ENCODE measurements around the gene MPO. TPM values are rescaled to one million over a fixed set of nuclear protein-coding genes. Genes with fewer than 3 reads are reported as not detected.

Gene MPO
- total RNA-seq, 1 donor from 2014 or later: not detected

DNA sequence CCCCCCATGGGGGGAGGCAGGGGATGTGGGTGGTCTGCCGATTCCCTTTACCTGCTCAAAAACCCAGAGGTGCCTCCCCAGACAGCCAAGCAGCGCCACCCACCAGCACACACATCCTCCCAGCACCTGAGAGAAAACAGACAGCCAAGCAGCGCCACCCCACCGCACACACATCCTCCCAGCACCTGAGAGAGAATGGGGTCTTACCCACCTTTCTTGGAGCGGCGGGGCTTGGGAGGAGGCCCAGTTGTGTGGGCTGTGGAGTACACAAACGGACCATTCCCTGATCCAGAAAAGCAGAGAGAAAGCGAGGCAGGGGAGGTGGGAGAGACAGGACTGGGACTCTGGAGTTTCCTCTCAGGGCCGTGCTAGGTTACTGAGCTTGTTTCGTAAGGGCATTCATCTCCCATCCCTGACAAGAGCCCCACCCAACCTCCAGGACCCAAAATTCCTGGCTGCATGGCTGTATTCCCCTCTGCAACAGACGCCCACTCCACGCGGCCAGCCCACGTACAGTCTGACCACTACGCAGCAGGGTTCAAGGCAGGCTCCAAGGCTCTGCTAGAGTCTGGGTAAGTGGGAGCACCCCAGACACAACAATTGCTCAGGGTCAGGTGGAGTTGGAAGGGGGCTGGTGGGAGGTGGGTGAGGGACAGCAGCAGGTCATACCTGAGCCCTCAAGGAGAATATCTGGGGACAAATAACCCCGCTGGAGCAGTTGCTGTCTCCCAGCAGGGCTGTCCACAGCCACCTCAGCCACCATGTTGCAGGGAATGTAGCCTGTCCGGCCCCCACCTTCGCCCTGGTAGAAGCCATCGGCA, 25.6 kb upstream of the MPO start:
- no peak for DNase-seq (ENCODE audit: low read depth)

DNA sequence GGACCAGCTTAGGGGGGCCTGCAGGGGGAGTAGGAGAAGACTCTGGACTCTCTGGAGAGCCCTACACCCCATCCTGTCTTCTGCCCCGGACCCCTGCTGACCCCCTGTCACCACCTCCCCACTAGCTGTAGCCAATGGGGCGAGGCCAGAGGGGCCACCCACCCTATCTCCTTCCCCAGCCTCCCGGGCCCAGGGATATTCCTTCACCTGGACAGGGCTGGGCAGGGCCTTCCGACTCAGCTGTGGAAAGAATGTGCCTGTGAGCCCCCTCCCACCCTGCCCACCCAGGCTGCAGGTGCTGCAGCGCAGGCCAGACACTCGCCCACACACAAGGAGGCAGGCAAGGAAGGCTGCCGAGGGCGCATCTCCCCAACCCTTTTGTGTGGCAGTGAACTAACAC, 24.9 kb upstream of the MPO start:
- DNase-seq (ENCODE audit: low read depth): no peak

DNA sequence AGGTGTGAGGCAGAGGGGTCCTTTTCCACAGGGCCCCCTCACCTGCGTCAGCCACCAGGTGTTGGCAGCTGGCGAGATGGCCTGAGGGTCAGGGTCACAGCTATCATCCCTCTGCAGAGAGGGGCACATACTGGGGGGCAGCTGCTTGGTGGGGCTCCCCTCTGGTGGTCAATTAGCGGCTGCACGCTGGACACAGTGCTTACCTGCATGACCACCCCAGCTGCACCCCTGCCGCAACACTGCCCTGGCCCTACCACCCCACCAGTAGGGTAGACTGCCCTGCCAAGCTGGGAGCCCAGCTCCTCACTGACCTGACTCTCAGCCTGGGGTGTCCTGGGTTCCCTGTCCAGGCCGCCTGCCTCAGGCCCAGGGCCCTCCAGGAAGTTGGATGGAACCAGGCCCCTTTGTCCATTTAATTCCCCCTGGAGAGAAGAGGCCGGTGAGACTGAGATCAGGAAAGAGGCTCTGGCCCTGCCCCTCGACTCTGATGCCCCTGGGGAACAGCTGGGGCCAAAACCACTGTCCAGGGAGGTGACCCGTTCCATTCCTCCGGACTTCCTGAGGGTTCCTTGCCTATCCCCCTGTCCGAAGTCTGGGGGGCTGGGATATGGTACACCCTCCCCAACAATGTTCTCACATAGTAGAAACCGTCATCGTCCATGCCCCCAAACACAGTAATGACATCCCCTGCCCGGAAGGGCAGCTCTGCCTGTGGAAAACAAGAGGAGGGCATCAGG, 24.2 kb upstream of the MPO start:
- no peak for DNase-seq (ENCODE audit: low read depth)

DNA sequence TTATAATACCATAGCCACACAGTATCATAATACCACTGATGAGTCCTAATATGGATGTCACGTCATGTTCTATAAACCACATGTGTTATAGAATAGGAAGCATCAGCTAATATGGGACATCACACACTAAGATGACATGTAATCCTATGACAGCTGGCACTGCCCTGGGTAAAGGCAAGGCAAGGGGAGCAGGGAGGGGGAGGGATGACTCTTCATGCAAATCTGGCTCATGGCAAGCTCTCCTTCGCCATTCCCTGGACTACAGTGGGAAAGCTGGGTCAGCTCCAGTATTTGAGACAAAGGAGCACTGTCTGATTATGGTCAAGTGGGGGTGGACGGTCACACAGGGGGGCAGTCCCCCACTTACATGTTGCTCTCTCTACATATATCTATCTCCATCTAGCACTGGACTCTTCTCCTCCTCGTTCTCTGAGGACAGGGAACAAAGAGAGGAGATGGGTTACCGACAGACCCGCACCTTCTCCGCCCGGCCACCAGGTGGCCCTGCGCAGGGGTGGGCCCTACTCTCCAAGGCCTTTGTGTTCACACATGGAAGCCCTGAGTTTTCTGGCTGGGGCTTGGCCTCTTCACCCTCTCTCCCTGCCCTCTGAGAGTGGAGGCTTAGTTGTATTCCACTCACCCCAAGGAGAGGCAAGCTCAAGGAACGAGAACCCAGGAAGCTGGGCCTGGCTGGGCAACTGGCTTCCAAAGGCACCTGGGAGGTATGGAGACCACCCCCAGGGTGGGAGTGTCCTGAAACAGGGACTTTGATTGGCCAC, 23.4 kb upstream of the MPO start:
- peak; percentile 9 for DNase-seq (ENCODE audit: low read depth)

GRCh38 chr17:58302919-58303585, 22.3 kb upstream of the MPO start:
- DNase-seq (ENCODE audit: low read depth): no peak

- DNase-seq (ENCODE audit: low read depth): no peak
Observed at GRCh38 chr17:58302171-58302918, 21.6 kb upstream of the MPO start.

DNA sequence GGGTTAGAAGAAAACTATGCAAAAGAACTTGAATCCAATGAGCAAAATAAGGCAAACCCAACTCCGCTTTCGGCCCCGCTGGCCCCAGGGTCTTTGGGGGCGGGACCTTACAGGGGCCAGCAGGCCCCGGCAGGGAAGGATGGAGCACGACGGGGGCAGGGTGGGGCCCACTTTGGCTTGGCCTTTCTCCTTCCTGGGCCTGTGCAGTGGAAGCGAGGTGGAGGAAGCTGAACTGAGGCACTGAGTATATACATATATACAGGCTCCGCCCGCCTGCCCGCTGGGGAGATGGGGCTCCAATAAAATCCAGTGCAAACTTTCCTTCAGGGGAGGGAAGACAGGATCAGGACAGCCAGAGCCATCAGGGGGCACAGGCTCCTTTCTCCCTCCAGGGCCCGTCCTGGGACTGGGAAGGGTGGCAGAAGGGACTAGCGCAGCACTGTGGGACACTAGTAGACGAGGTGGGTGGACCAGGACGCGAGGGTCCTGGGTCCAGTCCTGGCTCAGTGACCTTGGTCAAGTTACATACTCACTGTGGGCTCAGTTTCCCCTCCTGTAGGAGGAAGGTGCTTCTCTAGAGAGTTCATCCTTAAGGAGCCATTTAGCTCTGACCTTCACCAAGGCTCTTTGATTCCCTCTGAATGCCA, 20.9 kb upstream of the MPO start:
- DNase-seq (ENCODE audit: low read depth): no peak

- DNase-seq (ENCODE audit: low read depth): no peak
Observed at GRCh38 chr17:58300336-58300735, 19.6 kb upstream of the MPO start.

DNA sequence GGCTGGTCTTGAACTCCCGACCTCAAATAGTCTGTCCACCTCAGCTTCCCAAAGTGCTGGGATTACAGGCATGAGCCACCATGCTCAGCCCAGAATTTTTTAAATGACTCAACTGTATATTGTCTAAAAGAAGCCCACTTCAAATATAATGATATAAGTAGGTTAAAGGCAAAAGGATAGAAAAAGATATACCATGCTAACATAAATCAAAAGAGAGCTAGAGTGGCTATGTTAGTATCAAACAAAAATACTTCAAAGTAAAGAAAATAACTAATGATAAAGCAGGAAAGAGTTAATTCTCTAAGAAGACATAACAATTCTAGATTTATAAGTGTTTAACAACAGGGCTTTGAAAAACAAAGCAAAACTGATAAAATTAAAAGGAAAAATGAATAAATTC, 13.3 kb upstream of the MPO start:
- no peak for DNase-seq (ENCODE audit: low read depth)

DNA sequence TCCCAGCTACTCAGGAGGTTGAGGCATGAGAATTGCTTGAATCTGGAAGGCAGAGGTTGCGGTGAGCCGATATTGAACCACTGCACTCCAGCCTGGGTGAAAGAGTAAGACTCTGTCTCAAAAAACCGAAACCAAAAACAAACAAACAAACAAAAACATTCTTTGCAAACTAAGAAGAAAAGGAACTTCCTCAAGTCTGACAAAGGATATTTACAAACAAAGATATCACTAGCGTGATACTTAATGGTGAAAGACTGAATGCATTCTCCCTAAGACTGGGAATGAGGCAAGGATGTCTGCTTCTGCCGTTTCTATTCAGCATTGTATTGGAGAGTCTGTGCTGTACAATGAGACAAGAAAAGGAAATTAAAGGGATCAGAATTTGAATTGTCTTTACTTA, 10.5 kb upstream of the MPO start:
- no peak for DNase-seq (ENCODE audit: low read depth)

DNA sequence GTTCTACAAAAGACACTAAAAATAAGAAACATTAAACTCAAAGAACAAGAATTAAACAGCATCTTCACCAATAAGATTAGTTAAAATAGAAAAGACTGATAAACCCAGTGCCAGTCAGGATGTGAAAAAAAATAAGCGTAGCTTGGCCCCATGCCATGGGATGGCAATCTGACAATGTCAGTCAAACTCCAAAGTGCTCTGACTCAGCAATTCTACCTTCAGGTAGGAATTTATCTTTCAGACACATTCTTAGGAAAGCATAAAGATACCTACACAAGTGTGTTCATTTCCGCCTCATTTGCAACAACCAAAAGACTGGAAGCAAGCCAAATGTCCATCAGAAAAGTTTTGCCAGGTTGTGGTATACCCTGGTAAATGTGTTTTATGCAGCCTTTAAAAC, 9.1 kb upstream of the MPO start:
- DNase-seq (ENCODE audit: low read depth): peak; percentile 19

DNA sequence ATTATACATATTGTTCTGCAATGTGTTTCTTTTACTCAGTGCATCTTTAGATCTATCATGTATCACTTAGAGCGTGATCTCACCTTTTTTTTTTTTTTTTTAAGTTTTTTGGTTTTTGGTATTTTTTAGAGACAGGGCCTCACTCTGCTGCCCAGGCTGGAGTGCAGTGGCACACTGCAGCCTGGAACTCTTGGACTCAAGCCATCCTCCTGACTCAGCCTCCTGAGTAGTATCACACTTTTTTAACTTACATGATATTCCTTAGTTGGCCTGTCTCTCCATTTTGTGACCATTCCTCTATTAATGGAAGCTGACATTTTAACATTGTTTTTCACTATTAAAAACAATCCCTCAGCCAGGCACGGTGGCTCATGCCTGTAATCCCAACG, 4.7 kb upstream of the MPO start:
- DNase-seq (ENCODE audit: low read depth): no peak

- DNase-seq (ENCODE audit: low read depth): no peak
Observed at GRCh38 chr17:58284613-58285421, 4.1 kb upstream of the MPO start.

- DNase-seq (ENCODE audit: low read depth): no peak
Observed at GRCh38 chr17:58283674-58284612, 3.2 kb upstream of the MPO start.

- no peak for DNase-seq (ENCODE audit: low read depth)
Observed at GRCh38 chr17:58282442-58282841, 1.7 kb upstream of the MPO start.

DNA sequence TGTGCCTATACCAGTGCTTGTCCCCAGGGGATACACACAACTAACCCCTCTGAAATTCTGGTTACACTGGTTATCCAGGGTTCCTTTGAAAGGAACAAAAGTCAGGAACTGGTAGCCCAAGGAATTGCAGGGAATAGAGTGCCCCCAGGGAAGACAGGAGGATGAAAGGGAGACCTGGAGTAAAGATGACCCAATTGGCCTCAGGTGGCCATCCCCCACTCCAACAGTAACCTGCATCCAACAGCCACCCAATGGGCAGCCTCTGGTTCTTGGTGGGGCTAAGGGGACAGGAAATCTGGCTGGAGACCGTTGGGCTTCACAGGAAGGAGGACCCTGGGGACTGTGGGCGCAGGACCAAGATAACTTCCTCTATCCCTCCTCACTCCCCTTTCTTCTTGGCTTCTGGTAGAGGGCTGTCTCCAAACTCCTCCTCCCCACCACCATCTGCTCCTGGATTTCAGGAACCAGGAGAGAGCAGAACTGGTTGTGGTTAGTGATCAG, 826 bp upstream of the MPO start:
- DNase-seq (ENCODE audit: low read depth): no peak

DNA sequence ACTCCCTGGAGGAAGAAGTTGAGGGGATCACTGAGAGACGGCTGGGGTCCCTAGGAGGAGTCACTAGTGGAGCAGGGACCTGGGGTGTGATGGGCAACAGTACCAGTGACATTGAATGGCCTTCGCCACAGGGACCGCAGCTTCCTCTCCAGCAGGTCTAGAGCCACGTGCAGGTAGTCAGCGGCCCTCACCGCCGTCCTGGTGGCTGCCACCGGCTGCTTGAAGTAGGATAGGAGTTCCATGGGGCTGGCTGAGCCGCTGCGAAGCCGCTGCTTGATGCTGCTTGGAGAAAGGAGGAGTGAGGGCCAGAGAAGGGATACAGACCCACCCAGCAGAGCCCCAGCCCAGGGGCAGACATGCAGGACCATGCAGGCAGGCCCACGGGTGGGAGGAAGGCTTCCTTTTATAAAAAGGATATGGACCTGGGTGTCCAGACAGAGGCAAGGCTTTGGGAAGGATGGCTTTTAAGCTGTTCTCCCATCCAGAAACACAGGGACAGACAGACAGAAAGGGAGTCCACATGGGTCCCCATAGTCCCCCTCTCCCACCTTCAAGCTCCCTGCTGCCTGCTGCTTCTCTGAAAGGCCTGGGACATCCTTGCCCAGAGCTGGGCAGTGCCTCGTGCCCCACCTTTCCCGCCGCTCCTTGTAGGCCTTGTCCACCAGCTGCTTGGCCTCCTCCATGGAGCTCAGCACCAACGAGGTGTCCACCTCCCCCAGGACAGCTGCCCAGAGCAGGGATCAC, 827 bp downstream of the MPO start:
- no peak for DNase-seq (ENCODE audit: low read depth)
